ENCODE data around the gene CZIB. TPM values are rescaled to one million over a fixed set of nuclear protein-coding genes. Genes with fewer than 3 reads are reported as not detected.

CZIB gene
- total RNA-seq, 2 experiments from 2014 or later = 44.6 to 51.4 TPM

- no peaks in the 10 kb centered on the region for H3K79me2 ChIP-seq (ENCODE audit: insufficient read depth, low read depth, low read length)
- ChIA-PET POLR2A (interaction anchor here (1.0 kb wide), 1 partner anchor 423 kb away, joined by 3 read pairs; no protein-coding TSS in a partner anchor), CTCF (ENCODE audit: unreplicated experiment) (no interaction called here)
- H3K4me2 ChIP-seq (ENCODE audit: low read length) = no peak overlapping the region
- H3K4me3 ChIP-seq (ENCODE audit: low read depth, low read length, poor library complexity, severe bottlenecking) = no peak overlapping the region
- H3K27ac ChIP-seq (ENCODE audit: low read depth, low read length, poor library complexity, severe bottlenecking) = no peak overlapping the region
- TF ChIP-seq EZH2phosphoT487 (IDR thresholded peaks at IDR 0.05; ENCODE audit: borderline replicate concordance, low read depth, low read length) (no peak), CTCF (conservative IDR thresholded peaks at IDR 0.05; ENCODE audit: low read length) (no peak)
- H3K4me1 ChIP-seq (ENCODE audit: insufficient read depth, low read length, poor library complexity, severe bottlenecking) = no peaks in the 10 kb centered on the region
- intact Hi-C loops (cut with micrococcal nuclease; ENCODE audit: unreplicated experiment) = no loop called here
- H2AFZ ChIP-seq (ENCODE audit: low read length) = no peak overlapping the region
- no peaks in the 10 kb centered on the region for H3K9me2 ChIP-seq (ENCODE audit: insufficient read depth, low read length)
- H3K9me3 ChIP-seq (ENCODE audit: low read length) = no peaks in the 10 kb centered on the region
- no peak for DNase-seq (ENCODE audit: low spot score)
- no peaks in the 10 kb centered on the region for H3K36me3 ChIP-seq (ENCODE audit: insufficient read depth, low read length)
- no peaks in the 10 kb centered on the region for H4K20me1 ChIP-seq (ENCODE audit: insufficient read depth, low read length)
- no TSS peak for BruUV-seq (replicated peaks)
Observed at GRCh38 chr1:53166912-53167311, 53.5 kb downstream of the CZIB start.

- BruUV-seq (replicated peaks) = no TSS peak
- CTCF ChIA-PET (ENCODE audit: unreplicated experiment) = no interaction called here
- no peaks in the 10 kb centered on the region for H4K20me1 ChIP-seq (ENCODE audit: insufficient read depth, low read length)
- H3K79me2 ChIP-seq (ENCODE audit: insufficient read depth, low read depth, low read length) = no peaks in the 10 kb centered on the region
- POLR2A ChIA-PET = interaction anchor here (1.0 kb wide), 1 partner anchor 423 kb away, joined by 3 read pairs; no protein-coding TSS in a partner anchor
- no peak for TF ChIP-seq EZH2phosphoT487 (IDR thresholded peaks at IDR 0.05; ENCODE audit: borderline replicate concordance, low read depth, low read length)
- no peak for TF ChIP-seq CTCF (conservative IDR thresholded peaks at IDR 0.05; ENCODE audit: low read length)
- no peak overlapping the region for H3K27ac ChIP-seq (ENCODE audit: low read depth, low read length, poor library complexity, severe bottlenecking)
- H3K36me3 ChIP-seq (ENCODE audit: insufficient read depth, low read length) = no peaks in the 10 kb centered on the region
- no peak for DNase-seq (ENCODE audit: low spot score)
- no peak overlapping the region for H3K4me2 ChIP-seq (ENCODE audit: low read length)
- H3K9me3 ChIP-seq (ENCODE audit: low read length) = no peaks in the 10 kb centered on the region
- H2AFZ ChIP-seq (ENCODE audit: low read length) = no peak overlapping the region
- H3K4me3 ChIP-seq (ENCODE audit: low read depth, low read length, poor library complexity, severe bottlenecking) = no peak overlapping the region
- no peaks in the 10 kb centered on the region for H3K9me2 ChIP-seq (ENCODE audit: insufficient read depth, low read length)
- no peaks in the 10 kb centered on the region for H3K4me1 ChIP-seq (ENCODE audit: insufficient read depth, low read length, poor library complexity, severe bottlenecking)
- intact Hi-C loops (cut with micrococcal nuclease; ENCODE audit: unreplicated experiment) = no loop called here
Observed at GRCh38 chr1:53166366-53166765, 54.1 kb downstream of the CZIB start.

GRCh38 chr1:53165408-53165961, 54.9 kb downstream of the CZIB start:
- DNase-seq (ENCODE audit: low spot score) = no peak
- TF ChIP-seq CTCF (conservative IDR thresholded peaks at IDR 0.05; ENCODE audit: low read length) (no peak), EZH2phosphoT487 (IDR thresholded peaks at IDR 0.05; ENCODE audit: borderline replicate concordance, low read depth, low read length) (no peak)
- no peaks in the 10 kb centered on the region for H3K9me2 ChIP-seq (ENCODE audit: insufficient read depth, low read length)
- POLR2A ChIA-PET = no interaction called here
- H3K9me3 ChIP-seq (ENCODE audit: low read length) = no peaks in the 10 kb centered on the region
- no peaks in the 10 kb centered on the region for H3K36me3 ChIP-seq (ENCODE audit: insufficient read depth, low read length)
- no peak overlapping the region for H3K27ac ChIP-seq (ENCODE audit: low read depth, low read length, poor library complexity, severe bottlenecking)
- H4K20me1 ChIP-seq (ENCODE audit: insufficient read depth, low read length) = no peaks in the 10 kb centered on the region
- no peaks in the 10 kb centered on the region for H3K4me1 ChIP-seq (ENCODE audit: insufficient read depth, low read length, poor library complexity, severe bottlenecking)
- intact Hi-C loops (cut with micrococcal nuclease; ENCODE audit: unreplicated experiment) = no loop called here
- no peak overlapping the region for H3K4me3 ChIP-seq (ENCODE audit: low read depth, low read length, poor library complexity, severe bottlenecking)
- no peaks in the 10 kb centered on the region for H3K79me2 ChIP-seq (ENCODE audit: insufficient read depth, low read depth, low read length)
- H3K4me2 ChIP-seq (ENCODE audit: low read length) = no peak overlapping the region
- CTCF ChIA-PET (ENCODE audit: unreplicated experiment) = no interaction called here
- no peak overlapping the region for H2AFZ ChIP-seq (ENCODE audit: low read length)
- no TSS peak for BruUV-seq (replicated peaks)
